HS-5 (cell line): ENCODE measurements around the gene PRXL2C.
"Not testable (repeated sequence)": the region's sequence is repeated elsewhere in the genome, so short reads cannot be mapped to it uniquely, and the experiment has no call there.

ENCODE experiments used
- DNase-seq: peaks from one replicate; pipeline ENCODE4 v3.0.0-alpha.2; 2012; ENCODE audit warnings: low read depth

The PRXL2C gene, protein sequence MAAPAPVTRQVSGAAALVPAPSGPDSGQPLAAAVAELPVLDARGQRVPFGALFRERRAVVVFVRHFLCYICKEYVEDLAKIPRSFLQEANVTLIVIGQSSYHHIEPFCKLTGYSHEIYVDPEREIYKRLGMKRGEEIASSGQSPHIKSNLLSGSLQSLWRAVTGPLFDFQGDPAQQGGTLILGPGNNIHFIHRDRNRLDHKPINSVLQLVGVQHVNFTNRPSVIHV

DNA sequence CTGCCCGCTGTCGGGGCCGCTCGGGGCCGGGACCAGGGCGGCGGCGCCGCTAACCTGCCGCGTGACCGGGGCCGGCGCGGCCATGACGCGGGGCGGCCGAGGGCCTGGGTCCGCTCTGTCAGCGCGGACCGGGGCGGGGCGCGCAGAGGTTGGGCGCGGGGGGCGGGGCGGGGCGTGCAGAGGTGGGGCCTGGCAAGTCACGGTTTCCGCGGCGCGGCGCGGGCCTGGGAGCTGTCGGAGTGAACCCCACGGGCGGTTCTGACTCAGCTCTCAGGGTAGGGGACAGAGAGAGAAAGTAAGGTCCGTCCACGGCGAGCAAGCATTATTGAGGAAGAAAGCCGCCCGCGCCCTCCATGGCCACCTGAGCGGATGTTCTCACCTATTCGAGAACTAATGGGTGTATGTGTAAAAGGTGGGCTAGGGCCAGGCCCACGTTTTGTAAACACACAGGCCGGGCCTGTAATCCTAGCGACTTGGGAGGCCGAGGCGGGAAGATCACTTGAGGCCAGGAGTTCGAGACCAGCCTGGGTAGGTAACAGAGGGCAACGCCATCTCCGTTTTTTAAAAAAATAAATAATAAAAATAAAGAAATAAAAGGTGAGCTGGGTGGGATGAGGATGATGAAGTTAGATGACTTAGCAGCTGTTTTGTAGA lies at the start of gene PRXL2C:
Gene PRXL2C (minus strand): TSS at position 120 of the 654 bp plus-strand sequence. CDS start 36 bp downstream, at position 84.
- DNase-seq, result no peak

DNA sequence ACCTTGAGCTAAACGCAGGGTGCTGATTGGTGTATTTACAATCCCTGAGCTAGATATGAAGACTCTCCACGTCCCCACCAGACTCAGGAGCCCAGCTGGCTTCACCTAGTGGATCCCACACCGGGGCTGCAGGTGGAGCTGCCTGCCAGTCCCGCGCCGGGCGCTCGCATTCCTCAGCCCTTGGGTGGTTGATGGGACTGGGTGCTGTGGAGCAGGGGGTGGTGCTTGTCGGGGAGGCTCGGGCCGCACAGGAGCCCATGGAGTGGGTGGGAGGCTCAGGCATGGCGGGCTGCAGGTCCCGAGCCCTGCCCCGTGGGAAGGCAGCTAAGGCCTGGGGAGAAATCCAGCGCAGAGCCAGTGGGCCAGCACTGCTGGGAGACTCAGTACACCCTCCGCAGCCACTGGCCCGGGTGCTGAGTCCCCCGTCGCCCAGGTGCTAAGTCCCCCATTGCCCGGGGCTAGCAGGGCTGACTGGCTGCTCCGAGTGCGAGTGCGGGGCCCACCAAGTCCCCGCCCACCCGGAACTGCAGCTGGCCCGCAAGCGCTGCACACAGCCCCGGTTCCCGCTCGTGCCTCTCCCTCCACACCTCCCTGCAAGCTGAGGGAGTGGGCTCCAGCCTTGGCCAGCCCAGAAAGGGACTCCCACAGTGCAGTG lies 45.7 kb upstream of the PRXL2C start:
- not testable (repeated sequence) for DNase-seq

DNA sequence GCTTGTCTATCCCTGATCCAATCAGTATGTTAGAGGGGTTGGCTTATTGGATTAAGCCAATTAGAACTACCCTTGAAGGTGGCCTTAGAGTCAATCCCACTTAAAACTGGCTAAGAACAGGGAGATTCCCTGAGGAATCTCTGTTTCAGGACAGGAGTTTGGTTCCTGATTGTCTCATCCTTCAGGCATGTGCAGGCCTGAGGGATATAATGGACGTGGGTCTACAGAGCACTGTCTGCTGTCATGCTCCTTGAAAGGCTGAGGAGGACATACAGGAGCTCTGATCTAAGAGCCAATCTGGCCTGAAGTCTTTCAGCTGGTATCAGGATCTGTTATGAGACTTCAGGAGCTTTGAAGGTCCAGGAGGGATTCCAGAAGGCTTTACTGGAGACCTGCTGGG lies 36.2 kb upstream of the PRXL2C start:
- DNase-seq, result no peak

DNA sequence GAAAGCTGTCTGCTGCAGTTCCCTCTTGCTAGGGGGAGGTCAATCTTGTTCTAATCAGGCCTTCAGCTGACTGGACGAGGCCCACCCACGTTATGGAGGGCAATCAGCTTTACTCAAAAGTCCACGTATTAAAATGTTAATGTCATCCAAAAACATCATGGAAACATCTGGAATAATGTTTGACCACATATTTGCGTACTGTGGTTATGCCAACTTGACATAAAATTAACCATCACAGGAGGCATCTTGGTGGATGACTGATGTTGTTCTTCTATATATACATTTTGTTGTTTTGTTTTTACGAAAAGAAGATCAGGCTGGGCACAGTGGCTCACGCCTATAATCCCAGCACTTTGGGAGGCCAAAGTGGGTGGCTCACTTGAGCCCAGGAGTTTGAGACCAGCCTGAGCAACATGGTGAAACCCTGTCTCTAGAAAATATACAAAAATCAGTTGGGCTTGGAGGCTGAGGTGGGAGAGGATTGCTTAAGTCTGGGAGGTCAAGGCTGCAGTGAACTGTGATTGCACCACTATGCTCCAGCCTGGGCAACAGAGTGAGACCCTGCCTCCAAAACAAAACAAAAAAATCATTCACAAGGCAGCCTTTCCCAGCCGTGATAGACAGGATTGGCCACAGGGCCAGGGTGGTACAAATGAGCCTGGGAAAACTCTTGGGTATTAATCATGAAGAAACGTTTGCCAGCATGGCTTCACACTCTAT lies 33.8 kb upstream of the PRXL2C start:
- DNase-seq, result no peak

DNA sequence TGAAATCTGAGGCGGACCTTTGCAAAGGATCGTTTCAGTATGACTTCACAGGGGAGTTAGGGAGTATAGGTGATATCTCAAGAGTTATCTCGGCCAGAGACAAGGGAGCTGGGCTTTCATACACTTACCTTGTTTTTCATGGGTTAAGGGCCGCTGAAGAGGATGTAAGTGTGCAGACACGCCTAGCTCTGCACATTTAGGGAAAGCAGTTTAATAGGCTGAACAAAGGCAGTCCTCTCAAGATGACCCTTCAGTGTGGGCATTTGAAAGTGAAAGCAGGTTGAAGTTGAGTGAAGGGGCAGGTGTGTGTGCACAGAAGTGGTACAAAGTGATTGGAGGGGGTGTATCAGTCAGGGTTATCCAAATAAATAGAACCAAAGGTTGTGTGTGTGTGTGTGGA lies 33.1 kb upstream of the PRXL2C start:
- no peak for DNase-seq

DNA sequence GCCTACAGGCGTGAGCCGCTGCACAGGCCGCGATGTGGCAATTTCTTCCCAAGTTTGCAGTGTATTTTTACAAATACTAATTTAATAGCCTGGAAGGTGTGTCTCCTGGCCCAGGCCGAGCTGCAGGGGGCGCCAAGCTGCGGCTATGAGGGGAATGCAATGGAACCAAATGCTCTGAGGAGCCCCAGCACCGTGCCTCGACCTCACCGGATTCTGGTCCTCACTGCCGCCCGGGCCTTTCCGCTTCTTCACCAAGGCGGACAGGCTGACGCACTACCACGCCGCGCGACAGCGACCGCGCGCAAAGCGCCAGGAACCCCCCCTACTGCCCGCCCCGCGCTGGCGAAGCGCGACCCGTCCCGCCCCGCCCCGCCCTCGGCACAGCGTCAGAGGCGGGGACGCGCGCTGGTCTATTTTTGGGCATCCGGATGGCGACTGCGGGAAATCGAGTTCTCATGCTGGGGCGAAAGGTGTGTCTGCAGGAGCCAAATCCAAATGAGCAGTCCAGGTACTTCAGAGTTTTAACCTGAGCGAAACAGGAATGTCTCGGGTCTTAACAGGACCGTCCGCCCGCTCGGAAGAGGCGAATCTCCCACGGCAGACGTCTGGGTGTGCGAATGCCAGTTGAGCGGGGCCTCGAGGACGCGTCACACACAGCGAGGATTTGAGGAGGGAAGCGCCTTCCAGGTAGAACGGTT lies 31.7 kb upstream of the PRXL2C start:
- no peak for DNase-seq

DNA sequence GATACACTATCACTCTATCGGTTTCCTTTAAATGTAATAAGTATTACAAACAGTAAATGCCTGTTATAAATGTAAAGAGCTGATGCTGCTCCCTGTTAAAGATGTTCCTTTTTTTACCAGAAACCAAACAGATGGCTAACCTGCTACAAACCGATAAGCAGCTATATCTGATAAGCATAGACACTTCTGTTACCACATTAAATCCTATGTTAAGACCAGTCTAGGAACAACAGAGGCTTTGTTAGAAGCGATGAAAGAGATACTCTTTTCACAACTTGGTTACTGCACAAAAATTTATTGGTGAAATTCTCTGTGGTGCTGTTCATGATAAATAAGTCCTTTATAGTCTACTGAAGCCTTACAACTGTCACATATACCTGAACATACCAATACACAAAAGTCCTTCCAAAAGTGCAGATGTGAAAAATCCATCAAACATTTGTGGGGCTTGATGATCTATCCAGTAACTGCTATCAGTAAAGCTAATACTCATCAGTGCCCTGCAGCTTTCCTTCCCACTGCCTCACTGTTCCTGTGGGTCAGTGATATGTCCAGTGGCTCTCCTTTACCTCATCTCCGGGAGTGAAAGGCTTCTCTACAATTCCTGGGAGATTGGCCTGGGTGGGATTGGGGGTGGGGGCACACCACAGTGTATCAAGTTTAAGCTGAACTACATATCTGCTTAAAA lies 25.8 kb upstream of the PRXL2C start:
- no peak for DNase-seq

DNA sequence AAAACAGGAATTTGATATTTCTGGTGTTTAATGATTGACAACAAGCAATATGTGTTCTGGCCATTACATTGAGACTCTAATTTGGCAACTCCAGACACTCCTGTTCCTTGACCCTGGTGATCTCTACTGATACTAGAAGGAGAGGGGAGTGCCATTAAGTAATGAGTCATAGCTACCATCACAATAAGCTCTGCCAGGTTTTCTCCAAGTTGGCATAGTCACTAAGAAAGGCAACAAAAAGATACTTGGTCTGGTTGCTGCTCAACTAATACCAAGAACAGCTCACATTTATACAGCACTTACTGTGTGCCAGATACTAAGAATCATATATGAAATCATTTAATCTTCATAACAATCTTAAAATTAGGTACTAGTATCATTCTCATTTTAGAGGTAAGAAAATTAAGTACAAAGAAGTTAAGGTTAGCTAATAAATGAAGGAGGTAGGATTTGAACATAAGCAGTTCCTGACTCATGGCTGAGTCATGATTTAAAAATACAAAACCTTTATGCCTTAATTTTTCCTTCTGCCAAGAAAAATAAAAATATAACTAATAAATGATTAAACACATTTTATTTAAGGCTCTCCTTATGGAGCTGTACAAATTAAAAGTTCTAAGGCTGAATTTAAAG lies 19.9 kb upstream of the PRXL2C start:
- peak; percentile 58 for DNase-seq

DNA sequence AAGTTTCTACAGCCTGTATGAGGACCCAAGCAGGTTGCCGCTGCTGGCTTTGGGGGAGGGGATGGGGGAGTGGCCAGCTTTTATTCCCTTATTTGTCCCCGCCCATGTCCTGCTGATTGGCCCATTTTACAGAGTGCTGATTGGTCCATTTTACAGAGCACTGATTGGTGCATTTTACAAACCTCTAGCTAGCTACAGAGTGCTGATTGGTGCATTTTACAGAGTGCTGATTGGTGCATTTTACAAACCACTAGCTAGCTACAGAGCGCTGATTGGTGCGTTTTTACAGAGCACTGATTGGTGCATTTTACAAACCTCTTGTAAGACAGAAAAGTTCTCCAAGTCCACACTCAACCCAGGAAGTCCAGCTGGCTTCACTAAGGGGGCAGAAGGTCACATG lies 18.7 kb upstream of the PRXL2C start:
- DNase-seq, result not testable (repeated sequence)

DNA sequence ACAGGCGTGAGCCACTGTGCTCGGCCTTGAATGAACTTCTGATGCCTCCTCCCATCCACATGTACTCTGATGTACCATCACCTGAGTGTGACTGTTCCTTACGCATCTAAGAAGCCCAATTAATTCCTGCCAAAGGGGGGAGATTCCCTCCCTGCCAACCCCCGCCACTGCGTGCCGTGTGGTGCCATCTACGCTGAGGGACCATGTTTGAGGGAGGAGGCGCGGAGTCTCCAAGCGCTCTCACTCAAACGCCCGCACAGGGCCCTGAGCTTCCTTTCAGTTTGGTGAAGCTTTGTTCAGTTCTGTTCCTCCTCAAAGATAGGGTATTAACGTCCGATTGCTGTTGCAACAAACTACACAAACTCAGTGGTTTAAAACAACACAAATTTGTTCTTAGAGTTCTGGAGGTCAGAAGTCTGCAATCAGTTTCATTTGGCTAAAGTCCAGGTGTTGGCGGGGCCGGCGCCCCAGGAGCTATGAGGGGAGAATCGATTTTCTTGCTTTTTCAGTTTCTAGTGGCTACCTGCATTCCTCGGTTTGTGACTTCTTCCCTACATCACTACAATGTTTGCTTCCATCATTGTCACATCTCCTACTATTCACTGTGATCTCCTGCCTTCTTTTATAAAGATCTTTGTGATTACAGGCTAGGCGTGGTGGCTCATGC lies 13.9 kb upstream of the PRXL2C start:
- no peak for DNase-seq

DNA sequence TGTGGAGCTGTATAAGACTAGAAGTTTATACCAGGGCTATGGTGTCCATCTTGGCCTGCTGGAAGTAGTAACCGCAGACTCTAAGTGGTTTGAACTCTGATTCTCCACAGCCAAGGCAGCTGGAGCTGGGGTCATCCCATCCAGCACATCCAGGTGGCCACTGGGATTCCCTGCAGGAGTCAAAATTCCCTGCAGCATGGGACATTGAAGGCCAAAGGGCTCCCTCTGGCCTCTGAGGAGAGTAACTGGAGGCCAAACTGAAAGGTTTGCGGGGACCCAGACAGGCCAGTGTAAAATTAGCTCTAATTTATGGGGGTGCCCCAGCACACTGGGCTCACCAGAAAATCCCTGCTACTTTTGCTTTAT lies 12.2 kb upstream of the PRXL2C start:
- DNase-seq, result no peak

DNA sequence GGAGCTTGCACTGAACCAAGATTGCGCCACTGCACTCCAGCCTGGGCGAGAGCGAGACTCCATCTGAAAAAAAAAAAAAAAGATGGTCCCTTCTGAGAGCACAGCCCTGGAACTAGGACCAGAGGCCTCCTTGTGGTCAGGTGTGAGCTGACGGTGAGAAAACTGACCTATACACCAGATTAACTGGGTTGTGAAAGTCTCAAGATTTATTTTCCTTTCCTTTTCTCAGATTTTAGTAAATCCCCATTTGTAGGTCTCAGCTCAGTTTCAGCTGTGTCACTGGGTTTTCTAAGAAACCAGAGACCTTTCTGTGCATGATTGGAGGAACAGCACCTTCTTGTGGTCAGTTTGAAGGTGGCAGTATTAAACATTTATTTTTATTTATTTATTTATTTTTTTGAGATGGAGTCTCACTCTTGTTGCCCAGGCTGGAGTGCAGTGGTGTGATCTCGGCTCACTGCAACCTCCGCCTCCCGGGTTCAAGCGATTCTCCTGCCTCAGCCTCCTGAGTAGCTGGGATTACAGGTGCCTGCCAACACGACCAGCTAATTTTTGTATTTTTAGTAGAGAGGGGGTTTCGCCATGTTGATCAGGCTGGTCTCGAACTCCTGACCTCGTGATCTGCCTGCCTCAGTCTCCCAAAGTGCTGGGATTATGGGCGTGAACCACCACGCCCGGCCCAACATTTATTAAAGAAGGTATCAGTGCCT lies 11.7 kb upstream of the PRXL2C start:
- DNase-seq, result peak; percentile 49

DNA sequence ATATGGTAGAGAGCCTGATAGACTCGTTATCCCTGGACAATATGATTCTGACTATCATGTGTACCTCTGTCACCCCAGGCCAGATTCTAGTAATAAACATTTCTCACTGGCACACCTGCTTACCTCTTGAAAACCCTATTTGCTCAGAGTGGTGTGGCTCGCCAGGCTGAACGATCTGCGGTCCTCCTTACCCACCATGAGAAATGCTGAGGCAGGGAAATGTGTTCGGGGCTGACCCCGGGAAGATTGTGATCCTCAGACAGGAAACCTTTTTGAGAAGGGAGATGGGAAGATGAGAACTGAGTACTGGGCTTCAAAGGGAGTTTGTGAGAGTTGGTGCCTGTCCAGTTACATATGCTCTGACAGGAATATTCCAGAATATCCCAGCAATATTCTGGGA lies 10.7 kb upstream of the PRXL2C start:
- DNase-seq, result no peak

DNA sequence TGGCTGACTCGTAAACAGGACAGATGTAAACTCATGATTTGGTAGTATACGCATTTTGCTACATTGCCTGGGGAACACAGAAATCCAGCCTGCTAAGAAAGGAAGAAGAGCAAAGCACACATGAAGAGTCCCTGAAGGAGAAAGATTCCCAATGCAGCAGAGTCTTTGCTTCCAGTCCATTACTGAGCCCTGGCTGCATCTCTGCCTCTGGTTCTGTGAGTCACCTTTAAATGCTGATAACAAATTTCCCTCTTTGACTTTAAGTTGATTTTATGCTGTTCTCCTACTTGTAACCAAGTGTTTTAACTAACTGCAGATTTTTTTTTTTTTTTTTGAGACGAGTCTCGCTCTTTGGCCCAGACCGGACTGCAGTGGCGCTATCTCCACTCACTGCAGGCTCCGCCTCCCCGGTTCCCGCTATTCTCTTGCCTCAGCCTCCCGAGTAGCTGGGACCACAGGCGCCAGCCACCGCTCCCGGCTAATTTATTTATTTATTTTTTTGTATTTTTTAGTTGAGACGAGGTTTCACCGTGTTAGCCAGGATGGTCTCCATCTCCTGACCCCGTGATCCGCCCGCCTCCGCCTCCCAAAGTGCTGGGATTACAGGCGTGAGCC lies 8.5 kb upstream of the PRXL2C start:
- DNase-seq, result no peak

DNA sequence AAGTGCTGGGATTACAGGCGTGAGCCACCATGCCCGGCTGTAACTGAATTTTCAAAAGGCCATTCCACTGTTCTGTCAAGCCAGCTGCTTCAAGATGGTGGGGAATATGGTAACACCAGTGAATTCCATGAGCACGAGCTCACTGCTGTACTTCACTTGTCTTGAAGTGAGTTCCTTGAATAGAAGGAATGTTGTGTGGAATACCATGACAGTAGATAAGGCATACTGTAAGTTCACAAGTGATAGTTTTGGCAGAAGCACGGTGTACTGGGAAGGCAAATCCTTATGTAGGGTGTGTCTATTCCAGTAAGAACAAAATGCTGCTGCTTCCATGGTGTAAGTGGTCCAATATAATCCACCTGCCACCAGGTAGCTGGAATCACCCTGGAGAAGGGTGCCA lies 6.6 kb upstream of the PRXL2C start:
- DNase-seq, result no peak

DNA sequence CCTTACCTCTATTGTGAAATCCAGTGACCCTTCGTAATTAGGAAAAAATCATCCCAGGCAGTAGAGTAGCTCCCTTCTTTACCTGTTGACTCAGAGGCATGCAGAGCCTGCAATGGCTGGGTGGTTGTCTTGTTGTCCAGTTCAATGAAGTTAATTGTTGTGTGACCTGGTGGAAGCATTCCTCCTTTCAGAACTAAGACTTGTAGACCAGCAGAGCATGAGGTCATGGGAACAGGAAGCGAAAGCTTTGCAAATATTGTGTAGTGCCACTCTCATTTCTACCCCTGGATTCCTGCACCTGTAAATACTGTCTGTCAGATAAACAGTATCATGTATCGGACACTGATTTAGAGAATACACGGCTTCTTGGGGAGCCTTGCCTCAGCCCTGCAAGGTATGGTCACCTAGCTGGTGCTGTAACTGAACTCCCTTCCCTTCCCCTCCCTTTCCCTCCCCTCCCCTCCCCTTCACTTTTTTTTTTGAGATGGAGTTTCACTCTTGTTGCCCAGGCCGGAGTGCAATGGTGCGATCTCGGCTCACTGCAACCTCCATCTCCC lies 5.7 kb upstream of the PRXL2C start:
- no peak for DNase-seq

DNA sequence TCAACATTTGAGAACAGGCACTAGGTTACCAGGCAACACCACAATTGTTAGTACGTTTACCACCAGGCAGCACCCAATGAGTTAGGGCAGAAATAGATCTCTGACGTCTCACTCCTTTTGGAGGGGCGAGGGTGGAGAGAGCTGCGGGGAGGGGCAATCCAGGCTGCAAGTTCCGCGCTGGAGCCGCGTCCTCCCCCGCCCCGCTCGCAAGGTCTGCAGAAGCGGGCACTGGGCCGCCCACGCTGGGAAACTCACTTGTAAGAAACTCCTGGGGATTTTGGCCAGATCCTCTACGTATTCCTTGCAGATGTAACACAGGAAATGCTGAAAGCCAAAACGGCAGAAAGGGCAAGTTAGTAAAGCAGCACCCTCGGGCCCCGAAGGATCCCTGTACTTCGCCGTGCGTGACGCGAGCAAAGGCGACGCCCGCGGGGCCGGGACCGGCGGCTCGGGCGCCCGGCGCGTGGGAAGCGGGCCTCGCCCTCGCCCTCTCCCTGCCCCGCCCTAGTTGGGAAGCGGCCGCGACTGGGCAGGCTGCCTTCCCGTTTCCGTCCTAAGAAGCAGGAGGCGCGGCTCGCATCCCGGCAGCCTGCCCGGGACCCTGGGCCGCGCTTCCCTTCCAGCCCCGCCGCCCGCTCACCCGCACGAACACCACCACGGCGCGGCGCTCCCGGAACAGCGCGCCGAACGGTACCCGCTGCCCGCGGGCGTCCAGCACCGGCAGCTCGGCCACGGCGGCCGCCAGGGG lies 493 bp downstream of the PRXL2C start:
- peak; percentile 46 for DNase-seq

DNA sequence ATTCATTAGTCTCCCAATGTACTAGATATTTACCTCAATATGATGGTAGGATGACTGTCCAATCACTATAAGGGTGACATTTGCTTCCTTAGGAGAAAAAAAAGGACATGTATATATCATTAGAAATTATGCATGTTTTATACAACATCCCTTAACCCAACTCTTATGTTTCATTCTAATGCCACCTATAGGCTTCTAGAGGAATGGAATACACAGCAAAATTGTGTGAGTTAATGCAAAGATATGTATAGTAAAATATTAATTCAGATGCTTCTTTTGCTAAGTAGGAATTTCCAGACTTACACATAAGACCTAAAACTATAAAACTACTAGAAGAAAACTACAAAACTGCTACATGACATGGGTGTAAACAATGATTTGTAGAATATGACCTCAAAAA lies 3.5 kb downstream of the PRXL2C start:
- DNase-seq, result no peak
